ENCODE data around the gene SLC26A6. TPM values are rescaled to one million over a fixed set of nuclear protein-coding genes. Genes with fewer than 3 reads are reported as not detected.

The SLC26A6 gene
- total RNA-seq, 1 donor from 2014 or later = 28.1 TPM

DNA sequence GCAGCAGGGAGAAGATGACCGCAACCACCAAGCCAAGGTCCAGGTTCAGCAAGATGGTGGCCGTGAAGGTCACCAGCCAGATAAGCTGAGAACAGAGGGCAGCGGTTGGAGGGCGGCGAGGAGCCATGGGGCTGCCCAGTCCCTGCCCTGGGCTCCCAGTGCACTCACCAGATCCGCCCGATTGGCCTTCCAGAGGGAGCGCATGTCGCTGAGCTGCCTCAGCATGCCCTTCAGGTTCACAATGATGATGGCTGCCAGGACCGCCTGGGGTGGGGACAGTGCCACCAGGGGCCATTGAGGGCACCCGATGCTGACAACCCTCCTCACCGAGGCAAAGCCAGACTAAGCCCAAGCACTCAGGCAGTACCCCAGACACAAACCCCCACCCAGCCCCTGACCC is 5.4 kb downstream of the SLC26A6 start:
- TF ChIP-seq, protein P1, sequence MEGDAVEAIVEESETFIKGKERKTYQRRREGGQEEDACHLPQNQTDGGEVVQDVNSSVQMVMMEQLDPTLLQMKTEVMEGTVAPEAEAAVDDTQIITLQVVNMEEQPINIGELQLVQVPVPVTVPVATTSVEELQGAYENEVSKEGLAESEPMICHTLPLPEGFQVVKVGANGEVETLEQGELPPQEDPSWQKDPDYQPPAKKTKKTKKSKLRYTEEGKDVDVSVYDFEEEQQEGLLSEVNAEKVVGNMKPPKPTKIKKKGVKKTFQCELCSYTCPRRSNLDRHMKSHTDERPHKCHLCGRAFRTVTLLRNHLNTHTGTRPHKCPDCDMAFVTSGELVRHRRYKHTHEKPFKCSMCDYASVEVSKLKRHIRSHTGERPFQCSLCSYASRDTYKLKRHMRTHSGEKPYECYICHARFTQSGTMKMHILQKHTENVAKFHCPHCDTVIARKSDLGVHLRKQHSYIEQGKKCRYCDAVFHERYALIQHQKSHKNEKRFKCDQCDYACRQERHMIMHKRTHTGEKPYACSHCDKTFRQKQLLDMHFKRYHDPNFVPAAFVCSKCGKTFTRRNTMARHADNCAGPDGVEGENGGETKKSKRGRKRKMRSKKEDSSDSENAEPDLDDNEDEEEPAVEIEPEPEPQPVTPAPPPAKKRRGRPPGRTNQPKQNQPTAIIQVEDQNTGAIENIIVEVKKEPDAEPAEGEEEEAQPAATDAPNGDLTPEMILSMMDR (IDR thresholded peaks at IDR 0.05) = no peak
- no peaks in the 10 kb centered on the region for H3K27me3 ChIP-seq
- no peaks in the 10 kb centered on the region for H3K9me3 ChIP-seq
- intact Hi-C loops (cut with DNase I) = loop anchor here (10.0 kb wide), 1 partner anchor 155 kb away; no protein-coding TSS in a partner anchor
- no peak overlapping the region for H3K27ac ChIP-seq
- peaks cover 76 to 83% of the 10 kb centered on the region in 2 donors for H3K36me3 ChIP-seq
- no peak overlapping the region for H3K4me3 ChIP-seq
- no peak for DNase-seq (ENCODE audit: low spot score in 2 of 2)
- peaks cover 0 to 15% of the 10 kb centered on the region in 2 donors for H3K4me1 ChIP-seq

DNA sequence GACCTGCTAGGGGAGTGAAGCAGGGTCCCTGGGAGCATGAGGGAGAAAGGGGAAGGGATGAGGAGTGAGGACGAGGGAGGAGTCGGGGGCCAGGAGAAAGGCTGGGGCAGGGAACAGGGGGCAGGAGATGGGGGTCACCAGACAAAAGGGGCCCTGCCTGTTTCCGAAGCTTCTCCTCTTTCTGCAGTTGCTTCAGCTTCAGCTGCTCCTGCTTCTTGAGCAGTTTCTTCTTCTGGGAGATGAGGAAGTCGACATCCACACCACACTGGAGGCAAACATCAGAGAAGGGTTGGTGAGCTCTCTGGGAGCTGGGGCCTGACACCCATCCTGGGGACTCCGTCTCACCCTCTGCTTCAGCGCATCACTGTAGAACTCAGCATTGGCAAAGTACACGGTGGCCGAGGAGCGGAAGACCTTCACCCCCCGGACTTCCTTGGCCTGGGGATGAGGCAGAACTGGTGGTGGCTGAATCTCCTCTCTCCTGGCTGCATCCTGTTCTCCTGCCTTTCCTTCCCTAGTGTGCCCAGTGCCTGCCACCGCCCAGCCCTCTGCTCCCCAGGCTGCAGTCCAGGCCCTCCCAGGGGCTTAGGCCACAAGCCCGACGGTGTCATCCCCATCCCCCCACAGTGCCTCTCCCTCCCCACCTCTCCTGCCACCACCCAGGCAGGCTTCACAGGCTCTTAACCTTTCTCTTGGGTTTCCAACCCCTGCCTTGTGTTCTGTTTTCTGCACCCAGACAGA is 6.8 kb downstream of the SLC26A6 start:
- peaks cover 80 to 91% of the 10 kb centered on the region in 2 donors for H3K36me3 ChIP-seq
- peaks cover 0 to 4% of the 10 kb centered on the region in 2 donors for H3K4me1 ChIP-seq
- no peaks in the 10 kb centered on the region for H3K9me3 ChIP-seq
- TF ChIP-seq, protein P1 (IDR thresholded peaks at IDR 0.05) = no peak
- H3K4me3 ChIP-seq = no peak overlapping the region
- intact Hi-C loops (cut with DNase I) = no loop called here
- no peak for DNase-seq (ENCODE audit: low spot score in 2 of 2)
- H3K27ac ChIP-seq = no peak overlapping the region
- H3K27me3 ChIP-seq = no peaks in the 10 kb centered on the region

DNA sequence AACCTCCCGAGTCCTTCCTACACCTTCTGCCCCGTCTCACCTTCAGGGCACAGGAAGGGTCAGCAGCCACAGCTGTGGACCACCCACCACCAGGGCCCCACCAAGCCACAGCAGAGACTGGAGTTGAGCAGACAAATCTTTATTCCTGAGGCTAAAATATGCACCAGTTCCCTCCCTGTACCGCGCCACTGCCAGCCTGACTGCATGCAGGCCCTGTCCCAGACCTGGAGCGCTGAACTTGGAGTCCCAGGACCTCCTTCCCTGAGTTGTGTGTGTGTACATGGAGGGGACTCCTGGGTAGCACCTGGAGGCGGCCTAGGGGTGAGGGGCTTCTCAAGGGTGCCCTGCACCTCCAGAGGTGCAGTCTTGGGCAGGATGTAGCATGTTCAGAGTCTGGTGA is 9.7 kb downstream of the SLC26A6 start:
- Histone ChIP-seq H3K9me3 (no peaks in the 10 kb centered on the region), H3K4me1 (peaks cover 1 to 4% of the 10 kb centered on the region in 2 donors), H3K27me3 (no peaks in the 10 kb centered on the region), H3K4me3 (no peak overlapping the region), H3K36me3 (peaks cover 59 to 75% of the 10 kb centered on the region in 2 donors), H3K27ac (no peak overlapping the region)
- intact Hi-C loops (cut with DNase I) = no loop called here
- DNase-seq (ENCODE audit: low spot score in 2 of 2) = no peak
- TF ChIP-seq, protein P1 (IDR thresholded peaks at IDR 0.05) = no peak

DNA sequence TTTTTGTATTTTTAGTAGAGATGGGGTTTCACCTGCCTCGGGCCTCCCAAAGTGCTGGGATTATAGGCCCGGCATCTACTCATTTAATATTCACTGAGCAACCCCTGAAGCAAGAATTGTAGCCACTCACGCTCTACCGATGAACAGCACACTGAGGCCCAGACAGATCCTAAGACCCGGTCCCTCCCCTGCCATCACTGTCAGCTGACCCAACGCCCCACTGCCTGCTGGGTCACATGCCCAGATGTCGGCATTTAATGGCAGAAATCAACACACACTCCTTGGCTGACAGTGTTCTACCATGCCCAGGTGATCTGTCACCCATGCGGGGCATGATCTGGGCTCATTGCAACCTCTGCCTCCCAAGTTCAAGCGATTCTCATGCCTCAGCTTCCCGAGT is 10.5 kb downstream of the SLC26A6 start:
- TF ChIP-seq, protein P1 (IDR thresholded peaks at IDR 0.05) = no peak
- intact Hi-C loops (cut with DNase I) = no loop called here
- DNase-seq (ENCODE audit: low spot score in 2 of 2) = no peak
- H3K27me3 ChIP-seq = no peaks in the 10 kb centered on the region
- H3K4me1 ChIP-seq = peaks cover 10 to 12% of the 10 kb centered on the region in 2 donors
- peaks cover 51 to 67% of the 10 kb centered on the region in 2 donors for H3K36me3 ChIP-seq
- H3K27ac ChIP-seq = no peak overlapping the region
- H3K9me3 ChIP-seq = no peaks in the 10 kb centered on the region
- no peak overlapping the region for H3K4me3 ChIP-seq

DNA sequence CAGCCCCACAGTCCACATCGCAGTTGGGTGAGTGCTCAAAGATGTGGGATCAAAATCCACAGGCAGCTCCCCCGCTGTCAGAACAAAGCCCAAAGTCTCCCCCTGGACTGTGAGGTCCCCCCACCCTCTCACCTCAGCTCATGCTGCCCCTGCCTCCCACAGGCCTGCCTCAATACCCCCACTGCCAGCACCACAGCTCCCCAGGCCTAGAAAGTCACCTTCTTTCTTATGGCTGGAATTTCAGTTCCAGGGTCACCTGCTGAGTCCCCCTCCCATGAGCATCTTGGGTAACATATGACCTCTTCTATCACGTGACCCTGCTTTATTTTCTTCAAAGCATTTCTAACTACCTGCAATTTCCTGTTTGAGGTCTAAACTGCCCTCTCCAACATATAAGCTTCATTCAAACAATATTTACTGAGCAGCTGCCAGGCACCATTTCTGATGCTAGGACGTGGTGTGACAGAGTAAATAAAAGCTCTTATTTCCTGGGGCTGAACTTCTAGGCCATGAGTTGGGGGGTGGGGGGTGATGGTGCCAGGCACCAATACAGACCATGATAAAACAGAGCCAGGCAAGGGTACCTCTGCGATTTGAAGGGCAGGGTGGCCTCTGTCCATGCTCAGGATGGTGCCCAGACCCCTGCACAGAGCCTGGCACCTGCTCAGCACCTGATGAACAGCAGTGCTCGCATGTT is 11.3 kb downstream of the SLC26A6 start:
- intact Hi-C loops (cut with DNase I) = no loop called here
- H3K4me3 ChIP-seq = no peak overlapping the region
- no peak for DNase-seq (ENCODE audit: low spot score in 2 of 2)
- H3K27me3 ChIP-seq = no peaks in the 10 kb centered on the region
- H3K9me3 ChIP-seq = no peaks in the 10 kb centered on the region
- no peak overlapping the region for H3K27ac ChIP-seq
- peaks cover 14 to 20% of the 10 kb centered on the region in 2 donors for H3K4me1 ChIP-seq
- TF ChIP-seq, protein P1 (IDR thresholded peaks at IDR 0.05) = no peak
- peaks cover 43 to 59% of the 10 kb centered on the region in 2 donors for H3K36me3 ChIP-seq
